ENCODE measurements around the gene EHBP1.

EHBP1 gene

DNA sequence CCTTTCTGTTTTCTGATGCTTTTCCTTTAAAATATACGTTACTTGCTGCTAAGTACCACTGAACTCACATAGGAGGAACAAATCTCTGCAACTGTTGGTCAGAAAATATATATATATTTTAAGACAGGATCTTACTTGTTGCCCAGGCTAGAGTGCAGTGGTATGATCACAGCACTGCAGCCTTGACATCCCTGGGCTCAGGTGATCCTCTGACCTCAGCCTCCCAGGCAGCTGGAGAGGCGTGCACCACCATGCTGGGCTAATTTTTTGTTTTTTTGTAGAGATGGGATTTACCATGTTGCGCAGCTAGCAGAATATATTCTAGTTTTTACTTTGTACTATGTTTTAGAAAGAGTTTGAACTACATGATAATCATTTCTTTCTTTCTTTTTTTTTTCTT lies 51.5 kb downstream of the EHBP1 start:
- TF ChIP-seq, protein P1, sequence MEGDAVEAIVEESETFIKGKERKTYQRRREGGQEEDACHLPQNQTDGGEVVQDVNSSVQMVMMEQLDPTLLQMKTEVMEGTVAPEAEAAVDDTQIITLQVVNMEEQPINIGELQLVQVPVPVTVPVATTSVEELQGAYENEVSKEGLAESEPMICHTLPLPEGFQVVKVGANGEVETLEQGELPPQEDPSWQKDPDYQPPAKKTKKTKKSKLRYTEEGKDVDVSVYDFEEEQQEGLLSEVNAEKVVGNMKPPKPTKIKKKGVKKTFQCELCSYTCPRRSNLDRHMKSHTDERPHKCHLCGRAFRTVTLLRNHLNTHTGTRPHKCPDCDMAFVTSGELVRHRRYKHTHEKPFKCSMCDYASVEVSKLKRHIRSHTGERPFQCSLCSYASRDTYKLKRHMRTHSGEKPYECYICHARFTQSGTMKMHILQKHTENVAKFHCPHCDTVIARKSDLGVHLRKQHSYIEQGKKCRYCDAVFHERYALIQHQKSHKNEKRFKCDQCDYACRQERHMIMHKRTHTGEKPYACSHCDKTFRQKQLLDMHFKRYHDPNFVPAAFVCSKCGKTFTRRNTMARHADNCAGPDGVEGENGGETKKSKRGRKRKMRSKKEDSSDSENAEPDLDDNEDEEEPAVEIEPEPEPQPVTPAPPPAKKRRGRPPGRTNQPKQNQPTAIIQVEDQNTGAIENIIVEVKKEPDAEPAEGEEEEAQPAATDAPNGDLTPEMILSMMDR (conservative IDR thresholded peaks at IDR 0.05; ENCODE audit: low read length) = no peak
- TF ChIP-seq EZH2phosphoT487 (IDR thresholded peaks at IDR 0.05; ENCODE audit: borderline replicate concordance) = no peak
- Histone ChIP-seq H3K36me3 (ENCODE audit: insufficient read depth, low read length) (no peaks in the 10 kb centered on the region), H3K27me3 (ENCODE audit: insufficient read depth, low read length, poor library complexity, severe bottlenecking) (no peaks in the 10 kb centered on the region), H2AFZ (ENCODE audit: low read length) (no peak overlapping the region), H3F3A (ENCODE audit: low read depth) (no peaks in the 10 kb centered on the region), H3K4me1 (ENCODE audit: insufficient read depth, low read length, poor library complexity, severe bottlenecking) (peaks cover 4% of the 10 kb centered on the region), H4K20me1 (ENCODE audit: insufficient read depth, low read length, poor library complexity, severe bottlenecking) (no peaks in the 10 kb centered on the region), H3K79me2 (ENCODE audit: insufficient read depth, low read length) (peaks cover 21% of the 10 kb centered on the region; the same call in 1 of the 2 replicates), H3K4me2 (ENCODE audit: low read depth, low read length, poor library complexity, severe bottlenecking) (no peak overlapping the region), H3K9me2 (replicated peaks; ENCODE audit: low read depth, low read length) (no peaks in the 10 kb centered on the region), H3K4me3 (ENCODE audit: low read length, poor library complexity, severe bottlenecking) (no peak overlapping the region), H3K9me3 (ENCODE audit: insufficient read depth, low read depth, low read length) (peaks cover 3% of the 10 kb centered on the region; the same call in 1 of the 2 replicates), H3K9ac (ENCODE audit: low read depth, low read length, poor library complexity, severe bottlenecking) (no peak overlapping the region)

DNA sequence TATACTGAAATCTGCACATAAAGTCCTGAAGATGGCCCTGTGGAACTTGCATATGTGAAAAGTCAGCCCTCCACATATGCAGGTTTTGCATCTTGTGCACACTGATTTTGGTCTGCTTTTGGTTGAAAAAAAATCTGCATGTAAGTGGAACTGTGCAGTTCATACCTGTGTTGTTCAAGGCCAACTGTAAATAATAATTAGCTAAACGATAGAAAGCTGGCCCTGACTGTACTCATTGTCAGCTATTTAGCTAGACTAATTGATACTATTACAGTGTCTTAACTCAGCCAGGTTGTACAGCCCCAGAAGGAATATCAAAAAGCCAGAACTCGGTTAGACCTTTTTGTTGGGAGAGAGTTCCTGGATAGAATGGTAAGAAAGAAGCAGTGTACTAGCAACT lies 54.5 kb downstream of the EHBP1 start:
- Histone ChIP-seq H3K9me2 (replicated peaks; ENCODE audit: low read depth, low read length) (no peaks in the 10 kb centered on the region), H3K4me2 (ENCODE audit: low read depth, low read length, poor library complexity, severe bottlenecking) (no peak overlapping the region), H3K4me1 (ENCODE audit: insufficient read depth, low read length, poor library complexity, severe bottlenecking) (peaks cover 7% of the 10 kb centered on the region), H3K4me3 (ENCODE audit: low read length, poor library complexity, severe bottlenecking) (no peak overlapping the region), H3K27me3 (ENCODE audit: insufficient read depth, low read length, poor library complexity, severe bottlenecking) (no peaks in the 10 kb centered on the region), H3K36me3 (ENCODE audit: insufficient read depth, low read length) (no peaks in the 10 kb centered on the region), H3K9ac (ENCODE audit: low read depth, low read length, poor library complexity, severe bottlenecking) (no peak overlapping the region), H3K79me2 (ENCODE audit: insufficient read depth, low read length) (peaks cover 19% of the 10 kb centered on the region; the same call in 1 of the 2 replicates), H4K20me1 (ENCODE audit: insufficient read depth, low read length, poor library complexity, severe bottlenecking) (no peaks in the 10 kb centered on the region), H3K9me3 (ENCODE audit: insufficient read depth, low read depth, low read length) (no peaks in the 10 kb centered on the region), H3F3A (ENCODE audit: low read depth) (no peaks in the 10 kb centered on the region), H2AFZ (ENCODE audit: low read length) (no peak overlapping the region)
- TF ChIP-seq, protein P1 (conservative IDR thresholded peaks at IDR 0.05; ENCODE audit: low read length) = no peak
- TF ChIP-seq EZH2phosphoT487 (IDR thresholded peaks at IDR 0.05; ENCODE audit: borderline replicate concordance) = no peak

GRCh38 chr2:62760555-62760954 lies 55.0 kb downstream of the EHBP1 start:
- Histone ChIP-seq H3K79me2 (ENCODE audit: insufficient read depth, low read length) (peaks cover 14% of the 10 kb centered on the region; the same call in 1 of the 2 replicates), H3K9me2 (replicated peaks; ENCODE audit: low read depth, low read length) (no peaks in the 10 kb centered on the region), H3K4me1 (ENCODE audit: insufficient read depth, low read length, poor library complexity, severe bottlenecking) (peaks cover 7% of the 10 kb centered on the region), H3K36me3 (ENCODE audit: insufficient read depth, low read length) (no peaks in the 10 kb centered on the region), H3K9ac (ENCODE audit: low read depth, low read length, poor library complexity, severe bottlenecking) (no peak overlapping the region), H3K4me3 (ENCODE audit: low read length, poor library complexity, severe bottlenecking) (no peak overlapping the region), H3K9me3 (ENCODE audit: insufficient read depth, low read depth, low read length) (no peaks in the 10 kb centered on the region), H2AFZ (ENCODE audit: low read length) (no peak overlapping the region), H3F3A (ENCODE audit: low read depth) (no peaks in the 10 kb centered on the region), H3K27me3 (ENCODE audit: insufficient read depth, low read length, poor library complexity, severe bottlenecking) (no peaks in the 10 kb centered on the region), H4K20me1 (ENCODE audit: insufficient read depth, low read length, poor library complexity, severe bottlenecking) (no peaks in the 10 kb centered on the region), H3K4me2 (ENCODE audit: low read depth, low read length, poor library complexity, severe bottlenecking) (no peak overlapping the region)
- no peak for TF ChIP-seq EZH2phosphoT487 (IDR thresholded peaks at IDR 0.05; ENCODE audit: borderline replicate concordance)
- TF ChIP-seq, protein P1 (conservative IDR thresholded peaks at IDR 0.05; ENCODE audit: low read length) = no peak
